Stomach (tissue), 4 donors: ENCODE data around the gene WDR77.

Experiments used
- CTCF ChIP-seq, 7 experiments: fragments of 450-650 bp in 4 of 7; fragments of 200-600 bp in 3 of 7; sonication (generic) in 3 of 7; IDR thresholded peaks; one replicate each; pipeline ENCODE4 v1.5.1; 2016 to 2019; ENCODE audit warnings: antibody characterized with exemption in 7 of 7, control low read depth in 2 of 7, mild to moderate bottlenecking in 1 of 7
- EP300 ChIP-seq: sonication (generic); formaldehyde crosslinking; IDR thresholded peaks from one replicate; pipeline ENCODE4 v1.6.1; 2017; ENCODE audit warnings: antibody characterized with exemption
- POLR2A ChIP-seq, 4 donors: fragments of 450-650 bp; IDR thresholded peaks; one replicate each; pipeline ENCODE4 v1.6.1; 2016; ENCODE audit warnings: antibody characterized with exemption in 4 of 4, control low read depth in 2 of 4, mild to moderate bottlenecking in 1 of 4, moderate library complexity in 1 of 4
- POLR2AphosphoS5 ChIP-seq, 3 donors: sonication (generic); formaldehyde crosslinking; IDR thresholded peaks; one replicate each; pipeline ENCODE4 v1.6.1; 2016; ENCODE audit warnings: antibody characterized with exemption in 3 of 3

GRCh38 chr1:111463029-111463683 is 14.1 kb upstream of the WDR77 start:
- no peak for TF ChIP-seq CTCF (IDR thresholded peaks at IDR 0.05)
- TF ChIP-seq EP300, result no peak
- no peak for TF ChIP-seq POLR2A (IDR thresholded peaks at IDR 0.05)
- TF ChIP-seq POLR2AphosphoS5 (IDR thresholded peaks at IDR 0.05), result peak in 1 of 3 donors; percentile 16
